Activated CD4-positive, alpha-beta T cell treated with anti-CD3 and anti-CD28 coated beads for 48 hours (primary cell): ENCODE measurements around the gene TEC.

Source experiments
- DNase-seq: peaks from one replicate; pipeline ENCODE4 v3.0.0-alpha.2; 2020

Gene TEC

GRCh38 chr4:48153791-48154550 is 115.7 kb downstream of the TEC start:
- DNase-seq = no peak

GRCh38 chr4:48152259-48152658 is 117.4 kb downstream of the TEC start:
- DNase-seq = no peak

- no peak for DNase-seq
Observed at GRCh38 chr4:48149827-48150370, 119.7 kb downstream of the TEC start.

- no peak for DNase-seq
Observed at GRCh38 chr4:48147621-48148020, 122.0 kb downstream of the TEC start.

GRCh38 chr4:48141048-48141447 is 128.6 kb downstream of the TEC start:
- DNase-seq = no peak

- no peak for DNase-seq
Observed at GRCh38 chr4:48139691-48140090, 129.9 kb downstream of the TEC start.

- DNase-seq = no peak
Observed at GRCh38 chr4:48138936-48139335, 130.7 kb downstream of the TEC start.

GRCh38 chr4:48138511-48138910 is 131.1 kb downstream of the TEC start:
- no peak for DNase-seq

GRCh38 chr4:48137846-48138245 is 131.8 kb downstream of the TEC start:
- no peak for DNase-seq

GRCh38 chr4:48134081-48134480 is 135.6 kb downstream of the TEC start, which contains the start of gene TXK:
TXK (minus strand) TSS chr4:48134250; CDS start chr4:48134170, 80 bp downstream.
- no peak for DNase-seq

GRCh38 chr4:48133669-48134068 is 136.0 kb downstream of the TEC start:
- DNase-seq = no peak

GRCh38 chr4:48131736-48132135 is 137.9 kb downstream of the TEC start:
- no peak for DNase-seq

GRCh38 chr4:48130100-48130499 is 139.5 kb downstream of the TEC start:
- no peak for DNase-seq

- peak; percentile 53 for DNase-seq
Observed at GRCh38 chr4:48129307-48130014, 140.2 kb downstream of the TEC start.

GRCh38 chr4:48127682-48128404 is 141.8 kb downstream of the TEC start:
- peak; percentile 89 for DNase-seq

- DNase-seq = no peak
Observed at GRCh38 chr4:48127231-48127630, 142.4 kb downstream of the TEC start.

- DNase-seq = no peak
Observed at GRCh38 chr4:48126621-48127020, 143.0 kb downstream of the TEC start.

GRCh38 chr4:48124870-48125269 is 144.8 kb downstream of the TEC start:
- DNase-seq = no peak

- DNase-seq = no peak
Observed at GRCh38 chr4:48122756-48123155, 146.9 kb downstream of the TEC start.

- DNase-seq = no peak
Observed at GRCh38 chr4:48121180-48121579, 148.5 kb downstream of the TEC start.

- no peak for DNase-seq
Observed at GRCh38 chr4:48120132-48120531, 149.5 kb downstream of the TEC start.

- DNase-seq = no peak
Observed at GRCh38 chr4:48119646-48120045, 150.0 kb downstream of the TEC start.

- no peak for DNase-seq
Observed at GRCh38 chr4:48118081-48118480, 151.6 kb downstream of the TEC start.
